ENCODE data around the gene PELI1.
"Not testable (repeated sequence)": the region's sequence is repeated elsewhere in the genome, so short reads cannot be mapped to it uniquely, and the experiment has no call there.

Gene PELI1

GRCh38 chr2:64123740-64124139 is 20.5 kb downstream of the PELI1 start:
- no peak for DNase-seq (ENCODE audit: low read depth in 2 of 2)

DNA sequence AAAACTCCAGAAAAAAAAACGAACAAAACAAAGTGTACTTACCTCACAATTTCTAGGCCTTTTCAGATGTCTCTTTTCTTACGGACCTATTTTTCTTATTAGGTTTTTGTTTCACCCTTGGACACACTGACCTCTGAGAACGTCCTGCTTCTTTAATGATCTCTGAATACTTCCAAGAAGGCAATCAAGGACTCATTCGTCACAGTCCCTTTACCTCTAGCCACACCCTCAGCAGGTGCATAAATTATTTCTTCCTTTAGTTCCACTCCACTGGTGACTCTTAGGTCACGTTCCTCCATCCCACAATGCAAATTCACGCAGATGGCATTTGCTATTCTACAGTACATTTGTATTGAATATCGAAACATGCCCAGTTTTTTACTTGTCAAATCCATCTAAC is 21.9 kb downstream of the PELI1 start:
- no peak for DNase-seq (ENCODE audit: low read depth in 2 of 2)

- DNase-seq (ENCODE audit: low read depth in 2 of 2), result no peak
These were observed 23.3 kb downstream of the PELI1 start for GRCh38 chr2:64120928-64121327.

DNA sequence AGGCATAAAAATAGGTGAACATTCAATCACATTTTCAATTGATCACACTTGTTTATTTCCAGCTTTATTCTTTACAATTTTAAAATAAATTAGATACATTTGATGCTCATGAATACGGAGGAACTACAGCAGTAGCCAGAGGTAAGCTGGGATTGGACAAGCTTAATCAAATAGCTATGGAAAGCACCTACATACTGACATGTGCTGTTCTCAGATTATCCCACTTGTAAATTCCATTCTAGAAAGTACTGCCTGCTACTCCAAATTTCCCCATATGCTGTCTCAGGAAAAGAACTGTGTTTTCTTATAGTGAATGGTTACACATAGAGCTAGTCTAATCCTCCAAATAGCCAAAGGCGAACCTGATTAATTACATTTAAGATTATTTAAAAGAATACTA is 24.2 kb downstream of the PELI1 start:
- no peak for DNase-seq (ENCODE audit: low read depth in 2 of 2)

DNA sequence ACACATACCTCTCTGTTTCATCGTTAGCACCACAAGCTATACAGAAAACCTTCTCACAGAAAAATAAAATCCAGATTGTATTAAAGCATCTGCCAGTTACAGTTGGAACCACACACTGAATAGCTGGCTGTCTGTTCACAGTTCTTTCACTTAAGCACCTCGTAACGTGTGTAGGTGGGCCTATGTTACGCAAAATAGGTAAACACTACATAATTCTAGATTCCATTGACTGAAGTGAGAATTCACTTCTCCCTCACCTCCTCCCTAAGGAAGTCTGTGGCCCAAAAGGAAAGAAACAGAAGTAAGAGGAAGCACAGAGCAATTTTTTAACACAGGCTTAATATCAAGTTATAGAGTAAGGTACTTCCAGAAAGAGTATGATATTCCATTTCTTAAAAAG is 24.9 kb downstream of the PELI1 start:
- no peak for DNase-seq (ENCODE audit: low read depth in 2 of 2)

DNA sequence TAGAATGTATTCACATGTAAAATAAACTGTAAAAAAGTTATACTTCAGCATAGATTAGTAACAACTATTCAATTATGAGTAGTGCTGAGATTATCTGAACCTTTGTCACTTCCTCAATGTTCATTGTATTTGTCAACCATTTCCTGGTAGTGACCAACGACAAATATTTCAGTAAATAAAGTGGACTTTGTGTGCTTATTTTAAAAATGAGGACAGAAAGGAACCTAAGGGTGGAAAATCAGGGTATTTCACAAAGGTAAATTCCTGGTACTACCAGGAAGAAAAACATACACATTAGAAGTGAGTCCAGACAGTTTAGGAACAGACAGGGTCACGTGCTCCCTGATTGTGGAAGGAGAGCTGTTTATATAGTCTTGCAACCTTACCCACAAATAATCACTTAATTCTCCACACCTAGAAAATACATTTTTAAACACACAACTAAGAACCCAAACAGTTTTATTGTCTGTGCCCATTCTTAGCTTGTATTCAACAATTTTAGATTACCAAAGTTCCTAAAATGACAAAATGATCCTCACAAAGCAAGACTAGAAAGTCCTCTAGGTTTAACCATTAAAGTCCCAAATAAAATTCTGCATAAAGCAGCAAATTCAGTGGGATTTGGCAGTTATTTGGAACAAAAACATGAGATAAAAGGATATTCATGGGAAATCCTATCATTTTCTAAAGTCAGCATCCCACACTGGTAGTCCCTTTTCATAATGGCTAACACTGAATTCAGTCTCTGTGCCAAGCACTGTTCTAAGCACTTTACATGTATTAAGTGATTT is 28.2 kb downstream of the PELI1 start:
- no peak for DNase-seq (ENCODE audit: low read depth in 2 of 2)

- no peak for DNase-seq (ENCODE audit: low read depth in 2 of 2)
These were observed 29.3 kb downstream of the PELI1 start for GRCh38 chr2:64114912-64115277.

- DNase-seq (ENCODE audit: low read depth in 2 of 2), result no peak
These were observed 29.9 kb downstream of the PELI1 start for GRCh38 chr2:64114063-64114911.

GRCh38 chr2:64112016-64112415 is 32.2 kb downstream of the PELI1 start:
- no peak for DNase-seq (ENCODE audit: low read depth in 2 of 2)

- DNase-seq (ENCODE audit: low read depth in 2 of 2), result no peak
These were observed 32.8 kb downstream of the PELI1 start for GRCh38 chr2:64111426-64111825.

- no peak for DNase-seq (ENCODE audit: low read depth in 2 of 2)
These were observed 35.5 kb downstream of the PELI1 start for GRCh38 chr2:64108666-64109241.

- no peak for DNase-seq (ENCODE audit: low read depth in 2 of 2)
These were observed 37.7 kb downstream of the PELI1 start for GRCh38 chr2:64106481-64106880.

DNA sequence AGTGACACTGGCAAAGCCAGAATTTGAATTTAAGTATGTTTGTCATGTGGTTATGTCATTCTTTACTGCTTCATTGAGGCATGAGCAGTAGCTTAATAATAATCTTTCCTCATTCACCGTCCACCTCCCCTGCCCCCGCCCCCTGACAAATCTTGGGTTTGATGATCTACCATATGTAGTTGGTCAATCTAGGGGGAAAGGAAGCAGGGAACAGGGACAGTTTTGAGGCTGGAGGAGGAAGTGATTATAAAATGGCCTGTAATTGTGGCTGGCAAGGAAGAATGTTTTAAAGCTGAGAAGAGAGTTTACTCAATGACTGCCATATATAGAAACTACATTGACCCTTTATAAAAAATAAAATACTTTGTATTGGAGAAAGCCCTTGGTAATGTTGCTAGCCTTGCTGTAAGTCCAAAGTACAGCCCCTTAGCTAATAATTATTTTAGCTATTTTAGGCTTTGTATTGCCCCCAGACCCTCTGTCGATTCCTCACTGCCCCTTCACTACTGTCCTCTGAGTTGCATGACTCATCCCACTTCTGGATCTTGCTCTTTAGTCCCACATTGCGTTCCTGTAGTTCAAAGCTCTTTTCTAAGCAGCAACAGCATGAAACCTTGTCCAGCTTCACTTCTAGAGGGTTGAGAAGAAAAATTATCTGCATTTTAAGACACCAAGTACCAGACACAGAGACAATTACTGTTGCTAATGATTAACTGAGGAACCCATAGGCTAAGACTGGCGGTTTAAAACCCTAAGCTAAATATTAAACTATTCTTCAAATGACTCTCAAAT is 38.4 kb downstream of the PELI1 start:
- DNase-seq (ENCODE audit: low read depth in 2 of 2), result no peak

GRCh38 chr2:64104933-64105332 is 39.3 kb downstream of the PELI1 start:
- no peak for DNase-seq (ENCODE audit: low read depth in 2 of 2)

DNA sequence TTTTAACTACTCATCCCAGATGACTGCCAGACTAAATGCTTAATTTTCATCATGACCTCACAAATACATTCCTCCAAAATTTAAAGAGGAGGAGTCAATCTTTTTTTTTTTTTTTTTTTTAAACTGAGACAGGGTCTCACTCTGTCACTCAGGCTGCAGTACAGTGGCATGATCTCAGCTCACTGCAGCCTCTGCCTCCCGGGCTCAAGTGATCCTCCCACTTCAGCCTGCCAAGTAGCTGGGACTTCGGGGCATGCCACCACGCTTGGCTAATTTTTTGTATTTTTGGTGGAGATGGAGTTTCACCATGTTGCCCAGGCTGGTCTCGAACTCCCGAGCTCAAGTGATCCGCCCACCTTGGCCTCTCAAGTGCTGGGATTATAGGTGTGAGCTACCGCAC is 41.5 kb downstream of the PELI1 start:
- DNase-seq (ENCODE audit: low read depth in 2 of 2), result not testable (repeated sequence)

DNA sequence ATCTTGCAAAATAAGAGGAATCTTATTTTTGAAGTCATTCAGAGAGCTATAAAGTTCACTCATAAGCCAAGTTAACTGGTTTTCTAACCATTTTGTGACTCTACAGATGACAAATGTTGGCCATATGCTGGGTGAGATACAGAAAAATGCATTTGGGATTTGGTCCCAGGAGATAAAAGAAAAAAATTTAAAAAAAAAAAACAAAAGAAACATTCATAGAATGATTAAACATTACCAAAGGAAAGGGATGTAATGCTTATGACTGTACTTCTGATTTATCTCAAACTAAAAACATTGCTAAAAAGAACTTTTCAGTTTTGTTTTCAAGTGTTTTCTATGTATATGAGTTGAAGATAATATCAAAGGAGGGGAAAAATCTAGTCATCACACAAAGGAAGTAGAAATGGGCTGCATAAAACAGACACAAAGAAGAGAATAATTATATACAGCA is 43.1 kb downstream of the PELI1 start:
- no peak for DNase-seq (ENCODE audit: low read depth in 2 of 2)

- DNase-seq (ENCODE audit: low read depth in 2 of 2), result not testable (repeated sequence)
These were observed 43.6 kb downstream of the PELI1 start for GRCh38 chr2:64100584-64100983.

DNA sequence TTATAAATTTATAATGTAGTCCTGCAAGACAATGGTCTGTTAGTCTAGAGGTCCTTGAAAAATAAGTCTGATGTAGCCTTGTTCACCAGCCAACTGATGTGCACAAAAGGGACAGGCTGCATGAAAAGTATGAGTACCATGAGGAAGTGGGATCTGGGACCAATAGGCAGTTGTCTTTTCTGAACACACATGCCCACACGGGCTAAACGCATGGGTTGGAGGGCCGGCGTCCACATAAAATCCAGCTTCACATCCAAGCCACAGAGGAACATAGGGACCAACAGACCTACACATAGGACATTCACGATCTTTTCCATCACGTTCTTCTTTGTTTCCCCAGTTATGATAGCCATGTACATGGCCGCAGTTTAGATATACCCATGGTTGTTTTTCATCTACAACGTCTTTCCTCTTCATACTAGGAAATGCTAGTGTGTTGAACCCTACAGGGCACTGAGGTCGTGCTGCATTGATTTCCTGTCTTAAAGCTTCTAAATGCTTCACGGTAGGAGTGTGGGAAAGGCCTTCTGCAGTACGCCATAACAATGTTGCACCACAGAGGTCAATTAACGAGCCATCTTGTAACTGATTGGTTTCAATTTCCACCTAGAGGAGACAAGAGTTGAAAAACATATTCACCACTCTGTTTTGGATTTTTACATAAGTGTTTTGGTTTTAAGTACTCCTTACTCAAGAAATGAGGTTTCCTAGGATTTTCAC is 49.4 kb downstream of the PELI1 start:
- DNase-seq (ENCODE audit: low read depth in 2 of 2), result no peak

DNA sequence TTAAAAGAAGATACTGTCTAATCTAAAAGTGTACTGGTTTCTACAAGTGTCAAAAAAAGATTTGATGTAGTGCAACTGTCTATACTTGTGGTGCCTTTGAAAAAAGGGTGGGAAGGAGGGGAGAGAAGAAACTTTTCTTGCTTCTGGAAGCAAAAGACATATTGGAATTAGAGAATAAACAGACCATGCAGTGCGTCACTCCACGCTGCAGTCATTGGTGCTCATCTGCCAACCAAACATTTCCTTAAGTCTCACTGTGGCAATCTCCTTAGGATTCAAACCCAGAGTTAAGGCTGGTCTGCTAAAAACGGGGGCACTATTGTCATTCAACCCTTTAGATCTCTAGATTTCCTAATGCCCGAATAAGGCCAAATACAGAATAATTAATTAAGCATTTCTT is 50.9 kb downstream of the PELI1 start:
- no peak for DNase-seq (ENCODE audit: low read depth in 2 of 2)

GRCh38 chr2:64092502-64092901 is 51.7 kb downstream of the PELI1 start:
- DNase-seq (ENCODE audit: low read depth in 2 of 2), result no peak

DNA sequence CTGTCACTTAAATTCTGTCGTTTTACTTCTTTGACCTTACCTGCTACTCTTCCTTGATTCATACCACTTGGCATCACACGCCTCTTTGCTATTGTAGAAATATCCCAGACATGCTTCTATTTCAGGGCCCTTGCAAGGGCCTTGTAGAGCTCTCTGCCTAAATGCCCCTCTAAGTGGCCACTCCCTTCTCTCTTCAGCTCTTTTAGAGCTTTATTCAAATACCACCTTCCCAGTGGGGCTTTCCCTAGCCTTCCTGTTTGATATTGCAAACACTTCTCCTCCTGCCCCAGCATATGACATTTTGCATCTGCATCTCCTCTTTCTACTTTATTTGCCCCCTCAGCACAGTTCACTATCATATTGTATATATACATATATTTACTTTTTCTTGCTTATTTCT is 54.0 kb downstream of the PELI1 start:
- DNase-seq (ENCODE audit: low read depth in 2 of 2), result no peak
